Limb (tissue), 2 donors: ENCODE data around the gene ANKRD13C.

ENCODE experiments used
- DNase-seq, 2 donors: peaks; one replicate each; pipeline ENCODE4 v3.0.0-alpha.2; 2016; ENCODE audit errors: extremely low spot score in 2 of 2

ANKRD13C gene

GRCh38 chr1:70295749-70296148 is 58.8 kb downstream of the ANKRD13C start:
- DNase-seq: no peak

- no peak for DNase-seq
Measured at GRCh38 chr1:70293186-70293843, 61.2 kb downstream of the ANKRD13C start.

- DNase-seq: no peak
Measured at GRCh38 chr1:70290218-70290617, 64.3 kb downstream of the ANKRD13C start.

- DNase-seq: no peak
Measured at GRCh38 chr1:70288166-70288565, 66.4 kb downstream of the ANKRD13C start.

- DNase-seq: no peak
Measured at GRCh38 chr1:70286453-70286852, 68.1 kb downstream of the ANKRD13C start.

- DNase-seq: no peak
Measured at GRCh38 chr1:70284366-70284765, 70.2 kb downstream of the ANKRD13C start.

GRCh38 chr1:70278710-70279109 is 75.8 kb downstream of the ANKRD13C start:
- DNase-seq: no peak

GRCh38 chr1:70277875-70278274 is 76.6 kb downstream of the ANKRD13C start:
- DNase-seq: no peak

- DNase-seq: no peak
Measured at GRCh38 chr1:70265946-70266345, 88.6 kb downstream of the ANKRD13C start.

GRCh38 chr1:70264839-70265238 is 89.7 kb downstream of the ANKRD13C start:
- DNase-seq: no peak

- no peak for DNase-seq
Measured at GRCh38 chr1:70256664-70257063, 97.9 kb downstream of the ANKRD13C start.

GRCh38 chr1:70248729-70249128 is 105.8 kb downstream of the ANKRD13C start:
- no peak for DNase-seq

GRCh38 chr1:70247768-70248167 is 106.8 kb downstream of the ANKRD13C start:
- no peak for DNase-seq

GRCh38 chr1:70247122-70247521 is 107.4 kb downstream of the ANKRD13C start:
- no peak for DNase-seq

- DNase-seq: no peak
Measured at GRCh38 chr1:70239940-70240339, 114.6 kb downstream of the ANKRD13C start.

GRCh38 chr1:70234733-70235132 is 119.8 kb downstream of the ANKRD13C start:
- DNase-seq: no peak

GRCh38 chr1:70231475-70231874 is 123.0 kb downstream of the ANKRD13C start:
- DNase-seq: no peak

- no peak for DNase-seq
Measured at GRCh38 chr1:70228670-70229069, 125.9 kb downstream of the ANKRD13C start.

- no peak for DNase-seq
Measured at GRCh38 chr1:70227439-70227838, 127.1 kb downstream of the ANKRD13C start.

GRCh38 chr1:70224954-70225353 is 129.6 kb downstream of the ANKRD13C start:
- DNase-seq: no peak

GRCh38 chr1:70222716-70223235 is 131.7 kb downstream of the ANKRD13C start:
- DNase-seq: no peak

GRCh38 chr1:70221238-70222121 is 133.0 kb downstream of the ANKRD13C start, which contains the start of gene SRSF11:
Gene SRSF11 (plus strand): TSS chr1:70221380. CDS start chr1:70221637, 257 bp downstream.
- DNase-seq: peak; percentile 94 to 99
